ENCODE measurements around the gene FN1. TPM values are rescaled to one million over a fixed set of nuclear protein-coding genes. Genes with fewer than 3 reads are reported as not detected.

FN1 gene
- total RNA-seq, 4 donors from 2014 or later: 272 to 709 (median 375) TPM

DNA sequence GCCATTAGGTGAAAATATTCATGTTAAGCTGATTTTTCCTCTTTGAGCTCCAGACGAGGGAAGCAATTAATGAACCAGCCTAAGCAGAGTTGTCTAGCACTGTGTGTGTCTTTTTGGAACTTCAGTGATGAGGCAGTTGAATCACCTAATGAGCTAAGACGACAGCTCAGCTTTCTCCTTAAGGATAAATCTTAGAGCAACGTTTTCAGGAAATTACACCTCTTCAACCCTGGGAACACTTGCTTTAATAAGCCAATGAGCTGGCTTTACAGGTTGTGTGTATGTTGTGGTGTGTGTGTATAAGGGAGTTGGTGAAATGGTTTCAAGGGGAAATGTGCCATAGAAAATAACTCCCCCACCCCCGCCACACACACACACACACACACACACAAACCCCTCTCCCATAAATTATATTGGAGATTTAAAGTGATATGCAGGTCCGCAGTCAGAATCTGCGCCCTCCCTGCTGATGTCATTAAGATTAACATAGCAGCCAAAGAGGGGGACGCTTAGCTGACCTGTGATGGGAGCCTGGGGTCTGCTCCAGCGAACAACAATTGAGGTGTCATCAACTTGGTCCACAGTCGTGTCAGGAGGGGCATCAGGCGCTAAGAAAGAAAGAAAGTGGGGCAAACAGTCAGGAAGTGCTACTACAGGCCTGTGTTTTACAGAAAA, 28.1 kb downstream of the FN1 start:
- WGBS, 2 donors: 75 to 88% methylated on average over 9 to 10 of the region's 10 CpGs
- Histone ChIP-seq H3K4me1 (peaks cover 0 to 17% (median 0%) of the 10 kb centered on the region in 4 donors), H3K4me3 (no peak overlapping the region), H3K27me3 (no peaks in the 10 kb centered on the region), H3K9me3 (no peaks in the 10 kb centered on the region), H3K36me3 (peaks cover 3 to 73% (median 3%) of the 10 kb centered on the region in 3 donors), H3K27ac (no peak overlapping the region)
- no peak for DNase-seq (ENCODE audit: low spot score in 2 of 2)
- TF ChIP-seq POLR2A (IDR thresholded peaks at IDR 0.05): no peak
- TF ChIP-seq CTCF (IDR thresholded peaks at IDR 0.05): no peak
- no peak for TF ChIP-seq EP300 (IDR thresholded peaks at IDR 0.05)

DNA sequence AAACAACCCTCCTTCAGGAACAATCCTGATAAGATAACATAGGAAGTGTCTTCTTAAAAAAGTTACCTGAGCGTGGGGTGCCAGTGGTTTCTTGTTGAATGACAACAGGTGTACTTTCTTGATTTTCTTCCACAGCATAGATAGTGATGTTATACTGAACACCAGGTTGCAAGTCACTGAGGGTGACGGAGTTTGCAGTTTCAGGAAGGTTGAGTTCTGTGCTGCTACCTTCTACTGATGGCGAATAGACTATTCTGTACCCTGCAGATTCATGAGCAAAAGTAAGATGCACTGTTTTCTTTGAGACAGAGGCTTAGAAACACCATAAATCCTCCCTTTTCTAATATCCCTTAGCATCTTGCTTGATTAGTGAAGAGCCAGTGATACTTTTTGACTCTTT, 28.8 kb downstream of the FN1 start:
- WGBS, 2 donors: 96 to 98% methylated on average over 3 of the region's 3 CpGs
- Histone ChIP-seq H3K36me3 (peaks cover 3 to 66% (median 3%) of the 10 kb centered on the region in 3 donors), H3K4me1 (peaks cover 0 to 23% (median 0%) of the 10 kb centered on the region in 4 donors), H3K27me3 (no peaks in the 10 kb centered on the region), H3K9me3 (no peaks in the 10 kb centered on the region), H3K4me3 (no peak overlapping the region), H3K27ac (no peak overlapping the region)
- no peak for DNase-seq (ENCODE audit: low spot score in 2 of 2)
- no peak for TF ChIP-seq EP300 (IDR thresholded peaks at IDR 0.05)
- no peak for TF ChIP-seq CTCF (IDR thresholded peaks at IDR 0.05)
- no peak for TF ChIP-seq POLR2A (IDR thresholded peaks at IDR 0.05)

DNA sequence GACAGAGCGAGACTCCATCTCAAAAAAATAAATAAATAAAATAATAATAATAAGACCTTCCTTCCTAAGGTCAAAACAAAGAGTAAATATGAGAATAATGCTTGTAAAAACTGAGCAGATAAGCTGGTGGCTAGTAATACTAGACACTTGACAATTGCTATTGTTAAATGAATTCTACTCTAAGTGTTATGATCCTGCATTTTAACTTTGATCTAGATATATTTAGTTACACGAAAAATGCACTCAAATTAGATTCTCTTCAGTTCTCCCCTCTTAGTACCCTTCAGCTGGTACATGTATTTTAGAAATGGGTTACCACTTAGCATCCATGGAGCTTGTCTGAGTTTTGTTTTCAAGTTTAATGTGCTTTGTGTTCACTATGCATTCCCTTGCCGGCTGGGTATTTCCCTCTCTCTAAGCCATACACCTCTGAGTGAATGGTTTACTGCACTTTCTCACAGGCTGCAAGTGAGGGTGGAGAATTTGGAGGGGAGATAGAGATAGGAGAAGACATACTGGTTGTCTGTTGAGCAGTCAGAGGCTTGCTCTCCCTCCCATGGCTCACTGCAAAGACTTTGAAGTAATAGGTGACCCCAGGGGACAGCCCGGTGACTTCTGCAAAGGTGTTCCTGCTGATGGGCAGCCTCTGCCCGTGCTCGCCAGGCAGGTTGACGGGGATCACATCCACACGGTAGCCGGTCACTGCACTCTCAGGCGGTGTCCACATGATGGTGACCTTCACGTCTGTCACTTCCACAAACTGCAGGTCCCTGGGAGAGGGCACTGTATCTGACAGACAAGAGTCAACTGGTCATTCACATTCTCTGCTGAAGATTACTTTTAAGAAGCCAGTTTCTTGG, 29.9 kb downstream of the FN1 start:
- Histone ChIP-seq H3K27me3 (no peaks in the 10 kb centered on the region), H3K9me3 (no peaks in the 10 kb centered on the region), H3K4me3 (no peak overlapping the region), H3K36me3 (peaks cover 3 to 59% (median 3%) of the 10 kb centered on the region in 3 donors), H3K4me1 (peaks cover 0 to 33% (median 0%) of the 10 kb centered on the region in 4 donors), H3K27ac (no peak overlapping the region)
- 78 to 87% methylated on average over 9 to 11 of the region's 11 CpGs for WGBS, 2 donors
- TF ChIP-seq CTCF (IDR thresholded peaks at IDR 0.05) (no peak), EP300 (IDR thresholded peaks at IDR 0.05) (no peak), POLR2A (IDR thresholded peaks at IDR 0.05) (no peak)
- DNase-seq (ENCODE audit: low spot score in 2 of 2): no peak

- TF ChIP-seq POLR2A (IDR thresholded peaks at IDR 0.05): no peak
- TF ChIP-seq EP300 (IDR thresholded peaks at IDR 0.05): no peak
- no peak for TF ChIP-seq CTCF (IDR thresholded peaks at IDR 0.05)
- WGBS, 2 donors: 75 to 80% methylated on average over 8 of the region's 8 CpGs
- no peak for DNase-seq (ENCODE audit: low spot score in 2 of 2)
- Histone ChIP-seq H3K27me3 (no peaks in the 10 kb centered on the region), H3K9me3 (no peaks in the 10 kb centered on the region), H3K27ac (peak overlapping the region in 2 of 4 donors; percentile 22 to 30), H3K36me3 (peaks cover 3 to 45% (median 3%) of the 10 kb centered on the region in 3 donors), H3K4me3 (no peak overlapping the region), H3K4me1 (peaks cover 0 to 33% (median 0%) of the 10 kb centered on the region in 4 donors)
Observed at GRCh38 chr2:215404348-215405012, 31.4 kb downstream of the FN1 start.
